GM19397 (cell line): ENCODE data around the gene INO80C.
"Not testable (repeated sequence)": the region's sequence is repeated elsewhere in the genome, so short reads cannot be mapped to it uniquely, and the experiment has no call there.

Experiments
- ATAC-seq: cut with Tn5 transposase; IDR thresholded peaks from one replicate; pipeline ENCODE4 v1.9.1; 2021; ENCODE audit warnings: mild to moderate bottlenecking, moderate library complexity; ENCODE audit not compliant: unreplicated experiment

Gene INO80C

DNA sequence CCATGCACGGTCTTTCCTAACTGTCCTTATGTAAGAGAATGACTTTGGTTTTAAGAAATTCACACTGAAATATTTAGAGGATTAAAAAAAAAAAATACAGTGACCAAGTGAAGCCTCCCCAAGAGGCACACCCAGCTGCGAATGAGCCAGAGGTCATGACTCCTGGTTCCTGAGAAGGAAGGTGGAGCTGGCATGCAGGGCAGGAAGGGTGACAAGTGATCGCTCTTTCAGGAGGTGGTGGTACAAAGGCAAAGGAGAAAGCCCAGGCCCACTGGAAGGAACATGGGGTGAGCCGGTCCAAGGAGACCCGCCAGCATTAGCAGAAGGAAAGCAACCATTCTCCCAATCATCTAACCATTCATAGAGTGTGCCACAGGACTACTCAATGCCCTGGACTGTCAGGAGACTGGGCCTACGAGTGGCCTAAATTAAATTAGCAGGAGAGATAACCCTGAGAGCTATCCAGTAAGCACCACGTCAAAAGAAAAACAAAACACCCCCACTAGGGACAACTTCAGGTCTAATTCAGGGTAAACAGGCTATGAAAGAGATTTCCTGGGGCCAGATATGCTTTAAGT is 7.8 kb downstream of the INO80C start:
- no peak for ATAC-seq

DNA sequence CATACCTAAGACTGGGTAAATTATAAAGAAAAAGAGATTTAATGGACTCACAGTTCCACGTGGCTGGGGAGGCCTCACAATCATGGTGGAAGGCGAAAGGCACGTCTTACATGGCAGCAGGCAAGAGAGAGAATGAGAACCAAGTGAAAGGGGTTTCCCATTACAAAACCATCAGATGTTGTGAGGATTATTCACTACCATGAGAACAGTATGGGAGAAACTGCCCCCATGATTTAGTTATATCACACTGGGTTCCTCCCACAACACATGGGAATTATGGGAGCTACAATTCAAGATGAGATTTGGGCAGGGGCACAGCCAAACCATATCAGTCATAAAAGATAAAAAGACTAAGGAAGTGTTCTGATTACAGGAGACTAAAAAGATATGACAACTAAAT is 8.5 kb downstream of the INO80C start:
- not testable (repeated sequence) for ATAC-seq

DNA sequence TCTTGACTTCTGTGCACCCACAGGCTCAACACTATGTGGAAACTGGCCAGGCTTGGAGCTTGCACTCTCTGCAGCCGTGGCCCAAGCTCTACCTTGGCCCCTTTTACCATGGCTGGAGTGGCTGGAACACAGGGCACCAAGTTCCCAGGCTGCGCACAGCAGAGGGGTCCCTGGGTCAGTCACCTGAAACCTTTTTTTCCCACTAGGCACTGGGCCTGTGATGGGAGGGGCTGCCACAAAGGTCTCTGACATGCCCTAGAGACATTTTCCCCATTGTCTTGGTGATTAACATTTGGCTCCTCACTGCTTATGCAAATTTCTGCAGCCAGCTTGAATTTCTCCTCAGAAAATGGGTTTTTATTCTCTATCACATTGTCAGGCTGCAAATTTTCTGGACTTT is 9.4 kb downstream of the INO80C start:
- ATAC-seq, result not testable (repeated sequence)

GRCh38 chr18:35487525-35487924 is 10.2 kb downstream of the INO80C start:
- not testable (repeated sequence) for ATAC-seq

DNA sequence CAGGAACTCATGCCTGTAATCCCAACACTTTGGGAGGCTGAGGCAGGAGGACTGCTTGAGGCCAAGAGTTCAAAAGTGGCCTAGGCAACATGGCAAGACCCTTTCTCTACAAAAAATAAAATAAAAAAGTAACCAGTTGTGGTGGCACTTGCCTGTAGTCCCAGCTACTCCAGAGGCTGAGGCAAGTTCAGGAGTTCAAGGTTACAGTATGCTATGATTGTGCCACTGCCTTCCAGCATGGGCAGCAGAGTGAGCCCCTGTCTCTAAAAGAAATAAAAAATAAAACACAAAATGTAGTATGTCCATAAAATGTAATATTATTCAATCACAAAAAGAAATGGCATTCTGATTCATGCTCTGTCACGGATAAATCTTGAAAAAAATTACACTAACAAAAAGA is 11.9 kb downstream of the INO80C start:
- ATAC-seq, result no peak

DNA sequence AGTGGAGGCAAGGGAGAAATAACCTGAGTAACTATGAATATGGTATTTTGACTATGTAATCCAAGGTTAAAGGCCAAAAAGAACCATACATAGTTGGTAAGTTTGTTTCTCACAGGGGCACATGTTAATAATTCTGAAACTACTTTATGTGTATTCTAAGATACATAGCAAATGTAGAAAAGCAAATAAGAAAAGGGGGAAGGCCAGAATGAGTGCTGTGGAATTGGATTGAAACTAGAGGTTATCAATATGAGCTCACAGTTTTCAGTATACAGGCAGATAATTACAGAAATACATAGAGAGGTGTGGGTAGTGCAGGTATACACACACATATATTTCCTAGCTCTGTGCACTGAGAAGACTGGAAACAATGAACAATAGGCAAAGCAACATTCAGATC is 13.7 kb downstream of the INO80C start:
- peak; percentile 48 for ATAC-seq

DNA sequence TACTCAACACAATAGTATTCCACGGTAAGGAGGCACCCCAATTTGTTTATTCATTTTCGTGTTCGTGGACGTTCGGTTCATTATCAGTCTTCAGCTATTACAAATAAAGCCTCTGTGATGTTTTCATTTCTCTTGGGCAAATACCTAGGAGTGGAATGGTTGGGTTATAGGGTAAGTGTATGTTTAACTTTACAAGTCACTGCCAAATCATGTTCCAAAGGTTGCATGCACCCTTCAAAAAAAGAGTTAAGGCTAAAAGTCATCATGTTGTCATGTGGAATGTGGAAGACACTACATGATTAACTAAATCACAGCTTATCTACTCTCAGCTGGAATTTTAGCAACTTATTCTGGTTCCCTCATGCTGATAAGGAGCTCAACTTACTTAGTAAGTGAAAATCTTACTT is 15.8 kb downstream of the INO80C start:
- ATAC-seq, result no peak

- no peak for ATAC-seq
Measured at GRCh38 chr18:35479911-35480586, 17.7 kb downstream of the INO80C start.

DNA sequence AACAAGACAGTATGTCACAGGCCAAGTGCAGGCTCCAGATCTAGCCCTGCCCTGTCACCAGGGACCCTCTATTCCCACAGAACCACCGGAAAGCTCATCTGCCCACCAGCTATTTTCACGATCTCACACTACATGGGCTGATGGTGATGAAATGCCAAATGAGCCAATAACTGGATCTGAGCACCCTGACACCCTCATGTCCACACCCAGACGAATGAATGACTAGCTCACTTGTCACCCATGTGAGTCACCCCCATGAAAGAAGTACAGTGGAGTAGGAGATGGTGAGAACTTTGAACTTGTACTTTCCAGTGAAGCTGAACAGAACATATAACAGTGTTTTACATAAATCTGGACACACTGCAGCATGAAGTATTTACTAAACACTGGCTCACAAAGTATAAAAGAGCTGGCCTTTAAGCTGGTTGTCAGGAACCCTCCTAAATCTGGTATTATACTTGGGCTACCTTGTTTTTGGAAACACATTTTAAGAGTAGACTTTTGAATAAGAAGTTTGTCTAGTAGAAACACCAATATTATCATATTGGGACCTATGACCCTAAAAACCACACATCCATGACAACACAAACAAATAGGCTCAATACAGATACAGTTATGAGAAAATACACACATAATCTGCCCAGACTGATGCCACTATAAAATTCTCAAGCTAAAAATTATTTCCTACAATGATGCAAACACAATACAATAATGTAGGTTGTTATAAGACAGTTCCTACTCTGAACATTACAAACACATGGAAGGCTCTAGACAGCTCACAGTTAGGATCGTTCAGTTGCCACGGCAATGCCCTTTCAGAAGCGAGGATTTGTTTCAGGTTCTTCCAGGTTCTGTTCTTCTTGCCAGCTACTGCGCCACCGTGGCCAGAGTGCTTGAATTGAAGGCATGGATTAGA is 19.0 kb downstream of the INO80C start:
- ATAC-seq, result no peak

- no peak for ATAC-seq
Measured at GRCh38 chr18:35477974-35478373, 19.8 kb downstream of the INO80C start.

DNA sequence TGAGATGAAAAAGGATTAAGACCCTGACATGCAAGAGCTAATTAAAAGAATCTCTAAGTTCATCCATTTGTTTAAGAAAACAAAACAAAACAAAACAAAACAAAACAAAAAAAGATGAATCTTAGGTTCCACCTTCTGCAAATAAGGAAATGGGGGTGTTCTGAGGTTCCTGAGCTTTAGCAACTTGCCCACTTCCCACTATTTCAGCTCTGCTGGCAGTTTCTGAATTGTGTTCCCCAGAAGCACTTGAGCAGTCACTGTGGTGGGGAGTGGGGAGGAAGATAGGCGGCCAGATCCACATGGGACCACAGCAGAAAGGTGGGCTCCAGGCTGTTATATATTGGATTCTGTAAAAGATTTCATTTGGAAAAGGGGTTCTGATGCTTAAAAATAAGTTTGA is 20.3 kb downstream of the INO80C start:
- no peak for ATAC-seq

- ATAC-seq, result no peak
Measured at GRCh38 chr18:35474884-35475283, 22.9 kb downstream of the INO80C start.

- ATAC-seq, result no peak
Measured at GRCh38 chr18:35473562-35473961, 24.2 kb downstream of the INO80C start.

DNA sequence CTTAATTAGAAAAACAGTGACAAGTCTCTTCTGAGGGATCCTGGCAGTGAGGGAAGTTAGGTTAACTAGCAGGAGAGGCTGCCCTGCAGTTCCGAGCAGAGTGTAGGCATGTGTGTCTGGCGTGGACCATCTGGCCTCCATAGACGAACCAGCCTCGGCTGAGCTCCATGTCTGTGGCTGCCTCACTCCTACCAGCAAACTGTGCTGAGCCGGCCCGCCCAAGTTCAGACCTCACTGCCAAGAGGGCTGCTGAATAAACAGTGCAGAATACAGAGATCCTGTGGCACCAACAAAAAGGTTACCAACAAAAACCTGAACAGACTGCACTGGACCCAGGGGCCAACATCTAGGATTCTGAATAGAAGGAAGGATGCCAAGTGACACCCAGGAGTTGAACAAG is 27.3 kb downstream of the INO80C start:
- no peak for ATAC-seq

DNA sequence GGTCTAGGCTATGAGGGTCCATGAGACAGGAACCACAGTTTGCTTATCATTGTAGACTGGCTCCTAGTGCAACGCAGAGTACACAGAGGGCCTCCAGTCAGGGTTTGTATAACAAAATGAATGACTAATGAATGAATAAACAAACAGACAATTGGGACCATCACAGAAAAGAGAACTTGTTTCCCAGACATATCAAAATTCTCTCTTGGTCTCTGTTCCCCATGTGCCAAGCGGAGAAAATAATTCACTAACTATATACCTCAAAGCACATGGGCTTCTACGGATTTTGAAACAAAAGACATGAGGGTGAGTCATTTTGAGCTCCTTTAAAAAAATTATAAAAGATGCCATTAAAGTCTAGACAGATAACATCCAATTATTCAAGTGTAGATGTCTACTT is 28.0 kb downstream of the INO80C start:
- ATAC-seq, result no peak

- ATAC-seq, result no peak
Measured at GRCh38 chr18:35468711-35469110, 29.0 kb downstream of the INO80C start.

- ATAC-seq, result peak; percentile 83
Measured at GRCh38 chr18:35467624-35468016, 30.1 kb downstream of the INO80C start.

GRCh38 chr18:35466815-35467623 is 30.7 kb downstream of the INO80C start:
- peak; percentile 15 for ATAC-seq

DNA sequence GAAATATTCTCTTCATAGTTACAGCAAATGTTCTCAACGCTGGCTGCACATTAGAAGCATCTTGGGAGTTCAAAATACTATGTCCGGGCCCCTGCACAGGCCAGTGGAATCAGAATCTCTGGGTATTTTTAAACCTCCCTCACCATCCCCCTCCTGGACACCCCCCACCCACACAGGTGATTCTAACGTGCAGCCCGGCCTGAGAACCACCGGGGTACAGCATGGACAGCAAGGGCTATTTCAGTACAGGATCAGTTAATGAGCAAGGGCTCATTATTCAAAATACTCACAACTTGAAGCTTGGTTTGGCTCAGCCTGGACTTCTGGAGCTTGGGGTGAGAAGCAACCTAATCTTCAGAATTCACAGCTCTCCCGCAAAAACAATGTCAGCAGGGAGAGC is 31.4 kb downstream of the INO80C start:
- ATAC-seq, result no peak

DNA sequence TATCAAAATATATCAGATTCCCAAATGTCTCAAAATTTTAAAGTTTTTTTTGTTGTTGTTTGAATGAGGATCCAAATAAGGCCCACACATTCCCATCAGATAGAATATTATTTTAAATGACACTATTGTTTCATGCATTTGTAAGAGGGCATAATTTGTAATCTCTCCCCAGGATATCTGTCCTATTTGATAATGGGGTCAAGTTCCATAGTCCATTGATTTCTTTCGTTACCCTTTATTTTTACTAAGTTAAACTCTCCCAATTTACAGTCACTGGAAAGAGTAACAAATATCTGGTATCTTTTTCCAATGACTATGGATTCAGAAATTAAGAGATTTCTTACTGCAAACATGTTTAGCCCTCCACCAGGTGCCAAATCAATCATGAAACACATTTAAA is 32.4 kb downstream of the INO80C start:
- no peak for ATAC-seq

DNA sequence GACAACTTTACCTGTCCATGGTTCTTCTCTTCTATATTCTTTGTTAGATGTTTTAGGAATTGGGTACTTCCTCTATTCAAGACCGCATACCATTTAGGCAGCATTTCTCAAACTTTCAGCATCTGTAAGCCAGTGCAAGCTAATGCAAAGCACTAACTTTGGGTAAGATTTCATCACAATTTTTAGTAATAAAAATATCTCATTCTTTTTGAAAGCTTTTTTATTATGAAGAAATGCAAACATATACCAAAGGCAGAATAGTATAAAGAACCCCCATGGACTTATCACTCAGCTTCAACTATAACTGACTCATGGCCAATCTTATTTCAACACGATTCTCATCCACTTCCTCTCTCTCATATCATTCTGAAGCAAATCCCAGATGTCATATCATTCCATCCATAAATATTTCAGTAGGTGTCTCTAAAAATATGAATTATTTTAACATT is 32.9 kb downstream of the INO80C start:
- no peak for ATAC-seq
